ENCODE results near the gene FCAMR.

DNA sequence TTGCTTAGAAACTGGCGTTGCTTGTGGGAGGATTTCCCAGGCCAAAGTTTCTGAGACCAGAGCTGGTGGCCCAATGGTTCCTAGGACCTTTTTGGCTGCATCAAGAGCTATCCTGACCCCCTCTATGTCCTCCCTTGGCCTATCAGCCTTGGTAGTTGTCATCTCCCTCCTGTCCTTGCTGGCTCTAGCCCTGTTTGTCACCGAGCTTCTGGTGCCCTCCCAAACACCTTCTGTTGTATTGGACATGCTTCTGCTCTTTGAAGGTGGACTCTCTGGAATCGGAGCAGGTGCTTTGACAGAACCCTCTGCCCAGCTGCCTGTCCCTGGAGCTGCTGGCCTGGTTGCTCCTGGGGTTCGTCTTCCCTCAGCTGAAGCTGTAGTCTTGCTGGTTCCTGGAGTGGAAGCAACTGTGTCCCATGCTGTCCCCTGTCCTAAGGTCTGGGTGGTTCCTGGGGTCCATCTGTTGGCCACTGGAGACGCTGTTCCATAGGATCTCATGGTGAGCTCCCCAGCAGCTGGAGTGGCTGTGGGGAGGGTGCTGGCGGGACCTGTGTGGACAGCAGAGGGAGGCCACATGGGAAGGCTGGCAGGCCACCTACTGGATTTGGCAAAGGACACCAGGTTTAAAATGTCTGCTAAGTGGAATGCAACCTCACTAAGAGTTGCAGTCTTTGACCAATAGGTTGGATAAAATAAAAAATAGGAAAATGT is 9.4 kb downstream of the FCAMR start:
- TF ChIP-seq, protein P1, sequence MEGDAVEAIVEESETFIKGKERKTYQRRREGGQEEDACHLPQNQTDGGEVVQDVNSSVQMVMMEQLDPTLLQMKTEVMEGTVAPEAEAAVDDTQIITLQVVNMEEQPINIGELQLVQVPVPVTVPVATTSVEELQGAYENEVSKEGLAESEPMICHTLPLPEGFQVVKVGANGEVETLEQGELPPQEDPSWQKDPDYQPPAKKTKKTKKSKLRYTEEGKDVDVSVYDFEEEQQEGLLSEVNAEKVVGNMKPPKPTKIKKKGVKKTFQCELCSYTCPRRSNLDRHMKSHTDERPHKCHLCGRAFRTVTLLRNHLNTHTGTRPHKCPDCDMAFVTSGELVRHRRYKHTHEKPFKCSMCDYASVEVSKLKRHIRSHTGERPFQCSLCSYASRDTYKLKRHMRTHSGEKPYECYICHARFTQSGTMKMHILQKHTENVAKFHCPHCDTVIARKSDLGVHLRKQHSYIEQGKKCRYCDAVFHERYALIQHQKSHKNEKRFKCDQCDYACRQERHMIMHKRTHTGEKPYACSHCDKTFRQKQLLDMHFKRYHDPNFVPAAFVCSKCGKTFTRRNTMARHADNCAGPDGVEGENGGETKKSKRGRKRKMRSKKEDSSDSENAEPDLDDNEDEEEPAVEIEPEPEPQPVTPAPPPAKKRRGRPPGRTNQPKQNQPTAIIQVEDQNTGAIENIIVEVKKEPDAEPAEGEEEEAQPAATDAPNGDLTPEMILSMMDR (optimal IDR thresholded peaks at IDR 0.05 in 1 of 3, IDR thresholded peaks at IDR 0.05 in 1 of 3, conservative IDR thresholded peaks at IDR 0.05 in 1 of 3; ENCODE audit: extremely low read depth in 1 of 3, insufficient read depth in 2 of 3, low read length in 3 of 3): no peak
- TF ChIP-seq EZH2 (IDR thresholded peaks at IDR 0.05; ENCODE audit: low read length): no peak

Measured in keratinocyte (primary cell).